ACC112 (cell line): ENCODE data around the gene GTPBP3.

Experiments used
- H2AFZ ChIP-seq: fragments of 200-600 bp; sonication (generic); one replicate; pipeline ENCODE4 v1.6.0; 2017; ENCODE audit warnings: antibody characterized with exemption, low read length; ENCODE audit not compliant: unreplicated experiment
- H3K27ac ChIP-seq: fragments of 200-600 bp; sonication (generic); 2 replicates; pipeline ENCODE4 v1.5.1; 2014; ENCODE audit warnings: low read depth, mild to moderate bottlenecking, antibody characterized with exemption, low read length, moderate library complexity
- H3K27me3 ChIP-seq: fragments of 200-600 bp; sonication (generic); 2 replicates; pipeline ENCODE4 v1.6.1; 2014; ENCODE audit warnings: mild to moderate bottlenecking, antibody characterized with exemption, low read length, moderate library complexity, mixed read lengths; ENCODE audit not compliant: insufficient read depth
- H3K36me3 ChIP-seq: fragments of 200-600 bp; sonication (generic); 2 replicates; pipeline ENCODE4 v1.6.1; 2016; ENCODE audit warnings: mild to moderate bottlenecking, antibody characterized with exemption, low read length, moderate library complexity, mixed read lengths; ENCODE audit not compliant: insufficient read depth
- H3K4me1 ChIP-seq: fragments of 200-600 bp; sonication (generic); one replicate; pipeline ENCODE4 v1.6.1; 2016; ENCODE audit warnings: low read length, mixed read lengths; ENCODE audit not compliant: insufficient read depth, unreplicated experiment, control insufficient read depth
- H3K4me3 ChIP-seq: fragments of 200-600 bp; sonication (generic); 2 replicates; pipeline ENCODE4 v1.5.1; 2014; ENCODE audit warnings: mild to moderate bottlenecking, low read depth, low read length
- H3K79me2 ChIP-seq: fragments of 200-600 bp; sonication (generic); one replicate; pipeline ENCODE4 v1.6.0; 2016; ENCODE audit warnings: low read length; ENCODE audit not compliant: control insufficient read depth, unreplicated experiment, insufficient read depth

Gene GTPBP3

GRCh38 chr19:17337675-17338432 lies 501 bp downstream of the GTPBP3 start:
- peaks cover 3% of the 10 kb centered on the region for H3K79me2 ChIP-seq
- peak overlapping the region; percentile 5; the same call in 1 of the 2 replicates for H3K27ac ChIP-seq
- no peaks in the 10 kb centered on the region; the same call in 1 of the 2 replicates for H3K36me3 ChIP-seq
- peaks cover 5% of the 10 kb centered on the region for H3K4me1 ChIP-seq
- H3K27me3 ChIP-seq, result no peaks in the 10 kb centered on the region
- peak overlapping the region; percentile 87 for H3K4me3 ChIP-seq
- peak overlapping the region; percentile 96 for H2AFZ ChIP-seq

- Histone ChIP-seq H3K27me3 (no peaks in the 10 kb centered on the region), H2AFZ (no peak overlapping the region), H3K4me3 (peak overlapping the region; percentile 87), H3K4me1 (peaks cover 5% of the 10 kb centered on the region), H3K36me3 (no peaks in the 10 kb centered on the region; the same call in 1 of the 2 replicates), H3K27ac (no peak overlapping the region), H3K79me2 (peaks cover 3% of the 10 kb centered on the region)
These were observed 1.2 kb downstream of the GTPBP3 start for GRCh38 chr19:17338433-17339078.

- Histone ChIP-seq H3K27ac (no peak overlapping the region), H3K4me3 (no peak overlapping the region; the same call in 1 of the 2 replicates), H3K4me1 (peaks cover 5% of the 10 kb centered on the region)
These were observed 1.9 kb downstream of the GTPBP3 start for GRCh38 chr19:17339088-17339741.

GRCh38 chr19:17340302-17340870 lies 3.0 kb downstream of the GTPBP3 start:
- Histone ChIP-seq H3K79me2 (peaks cover 3% of the 10 kb centered on the region), H3K4me1 (peaks cover 5% of the 10 kb centered on the region), H3K27me3 (no peaks in the 10 kb centered on the region), H3K4me3 (no peak overlapping the region), H2AFZ (no peak overlapping the region), H3K27ac (no peak overlapping the region), H3K36me3 (no peaks in the 10 kb centered on the region; the same call in 1 of the 2 replicates)

More at GRCh38 chr19:17339088-17339741, 1.9 kb downstream of the GTPBP3 start:
- H3K36me3 ChIP-seq, result no peaks in the 10 kb centered on the region; the same call in 1 of the 2 replicates
- H3K79me2 ChIP-seq, result peaks cover 3% of the 10 kb centered on the region
- no peaks in the 10 kb centered on the region for H3K27me3 ChIP-seq
- H2AFZ ChIP-seq, result no peak overlapping the region

GRCh38 chr19:17340871-17341357 lies 3.6 kb downstream of the GTPBP3 start:
- Histone ChIP-seq H2AFZ (no peak overlapping the region), H3K79me2 (peaks cover 3% of the 10 kb centered on the region), H3K27me3 (no peaks in the 10 kb centered on the region), H3K4me3 (no peak overlapping the region), H3K27ac (no peak overlapping the region), H3K4me1 (peaks cover 5% of the 10 kb centered on the region), H3K36me3 (no peaks in the 10 kb centered on the region; the same call in 1 of the 2 replicates)

- Histone ChIP-seq H3K27me3 (no peaks in the 10 kb centered on the region), H3K79me2 (peaks cover 3% of the 10 kb centered on the region), H2AFZ (no peak overlapping the region), H3K36me3 (no peaks in the 10 kb centered on the region; the same call in 1 of the 2 replicates), H3K4me1 (peaks cover 5% of the 10 kb centered on the region), H3K27ac (no peak overlapping the region), H3K4me3 (no peak overlapping the region)
These were observed 4.0 kb downstream of the GTPBP3 start for GRCh38 chr19:17341386-17341785.

GRCh38 chr19:17341845-17342244 lies 4.5 kb downstream of the GTPBP3 start:
- Histone ChIP-seq H3K27ac (no peak overlapping the region), H3K4me1 (peaks cover 5% of the 10 kb centered on the region), H3K4me3 (no peak overlapping the region), H3K79me2 (peaks cover 3% of the 10 kb centered on the region), H2AFZ (no peak overlapping the region), H3K27me3 (no peaks in the 10 kb centered on the region), H3K36me3 (no peaks in the 10 kb centered on the region; the same call in 1 of the 2 replicates)

GRCh38 chr19:17346109-17346671 lies 8.8 kb downstream of the GTPBP3 start:
- H2AFZ ChIP-seq, result no peak overlapping the region
- H3K27ac ChIP-seq, result no peak overlapping the region
- no peaks in the 10 kb centered on the region for H3K79me2 ChIP-seq
- no peaks in the 10 kb centered on the region for H3K27me3 ChIP-seq
- peaks cover 12% of the 10 kb centered on the region for H3K4me1 ChIP-seq
- no peaks in the 10 kb centered on the region for H3K36me3 ChIP-seq
- H3K4me3 ChIP-seq, result no peak overlapping the region

GRCh38 chr19:17347361-17347760 lies 10.0 kb downstream of the GTPBP3 start:
- no peaks in the 10 kb centered on the region for H3K36me3 ChIP-seq
- peak overlapping the region; percentile 36; the same call in 1 of the 2 replicates for H3K27ac ChIP-seq
- H3K79me2 ChIP-seq, result no peaks in the 10 kb centered on the region
- H3K27me3 ChIP-seq, result no peaks in the 10 kb centered on the region
- peaks cover 12% of the 10 kb centered on the region for H3K4me1 ChIP-seq
- H3K4me3 ChIP-seq, result no peak overlapping the region
- H2AFZ ChIP-seq, result no peak overlapping the region

GRCh38 chr19:17347877-17348276 lies 10.5 kb downstream of the GTPBP3 start:
- Histone ChIP-seq H3K36me3 (no peaks in the 10 kb centered on the region), H3K4me3 (no peak overlapping the region), H3K4me1 (peaks cover 12% of the 10 kb centered on the region), H3K27me3 (no peaks in the 10 kb centered on the region), H2AFZ (no peak overlapping the region), H3K27ac (peak overlapping the region; percentile 36; the same call in 1 of the 2 replicates), H3K79me2 (no peaks in the 10 kb centered on the region)
